Adrenal gland (tissue), 12 donors: Measurements from ENCODE around the gene CEL. TPM values are rescaled to one million over a fixed set of nuclear protein-coding genes. Genes with fewer than 3 reads are reported as not detected.
A peak's percentile ranks its signal among the peaks of the same experiment; 100 is the strongest.

Experiments used
- DNase-seq, 7 donors: peaks; one replicate each; pipeline ENCODE4 v3.0.0-alpha.2; 2019 to 2020
- H3K27ac ChIP-seq, 5 donors: fragments of 200-600 bp; sonication (generic) in 4 of 5; 1 replicate in 3 of 5; 2 replicates in 2 of 5; pipeline versions ENCODE4 v1.5.1 to v1.8.0; 2016 to 2020; ENCODE audit warnings: mild to moderate bottlenecking in 1 of 5
- H3K27me3 ChIP-seq: fragments of 200-600 bp; 2 replicates; pipeline ENCODE4 v1.8.0; 2021
- H3K36me3 ChIP-seq, 2 donors: fragments of 200-600 bp; replicated peaks in 1 of 2; 1 replicate in 1 of 2; 2 replicates in 1 of 2; pipeline versions ENCODE4 v1.5.1 to v1.8.0; 2018 to 2022
- H3K4me1 ChIP-seq, 2 donors: fragments of 200-600 bp; replicated peaks in 1 of 2; 1 replicate in 1 of 2; 2 replicates in 1 of 2; pipeline versions ENCODE4 v1.5.1 to v1.8.0; 2018 to 2021
- H3K4me3 ChIP-seq, 4 donors: fragments of 200-600 bp; sonication (generic) in 3 of 4; one replicate each; pipeline ENCODE4 v1.5.1; 2016 to 2018
- H3K9me3 ChIP-seq, 3 donors: fragments of 200-600 bp; sonication (generic) in 1 of 3; replicated peaks in 1 of 3; 1 replicate in 2 of 3; 2 replicates in 1 of 3; pipeline versions ENCODE4 v1.5.1 to v1.8.0; 2016 to 2021
- POLR2A ChIP-seq, 2 donors: fragments of 450-650 bp; IDR thresholded peaks; one replicate each; pipeline ENCODE4 v1.6.1; 2017; ENCODE audit warnings: antibody characterized with exemption in 2 of 2, mild to moderate bottlenecking in 2 of 2, moderate library complexity in 1 of 2
- WGBS, 4 donors: extraction: QIAGEN DNeasy Blood & Tissue Kit in 2 of 4; methylation state at CpG; one replicate each; pipeline versions ENCODE4 v1.1.5 to v1.1.7; 2013 to 2017; 5-methylcytosine and 5-hydroxymethylcytosine counted together
- intact Hi-C, 2 donors: fragments of 100-400 bp; cut with DNase I; formaldehyde crosslinking; loops; one replicate each; pipeline versions ENCODE4 v1.14.1 to v1.15.0; 2022 to 2023
- polyA plus RNA-seq, 3 donors: library from polyadenylated mRNA; stranded (reverse); fragments of 200-250 nt in 2 of 3; fragments of 350-450 nt in 1 of 3; fragmentation: Illumina TruSeq in 1 of 3; extraction: RNeasy Lipid Tissue Mini Kit (QIAGEN cat#74804) in 1 of 3; gene quantifications; one replicate each; pipeline ENCODE4 v1.2.3, GENCODE V29; 2013 to 2014
- total RNA-seq, 9 donors: library from RNA; depleted of rRNA in 4 of 9; stranded (reverse); fragments of >200 nt in 4 of 9; fragments of 120-200 nt in 1 of 9; fragmentation: NEBNext Ultra II Directional in 1 of 9; extraction: Animal tissue kit (Norgen Biotek cat#: 25700) in 1 of 9; gene quantifications; one replicate each; pipeline versions ENCODE4 v1.1.0 to v1.2.4, GENCODE V29; 2013 to 2023
- TF ChIP-seq, protein P1 (sequence below), 6 experiments: fragments of 450-650 bp in 4 of 6; fragments of 200-600 bp in 2 of 6; sonication (generic) in 1 of 6; IDR thresholded peaks; 1 replicate in 5 of 6; 2 replicates in 1 of 6; pipeline versions ENCODE4 v1.5.1 to v1.8.0; 2016 to 2021; ENCODE audit warnings: antibody characterized with exemption in 6 of 6, mild to moderate bottlenecking in 2 of 6, moderate library complexity in 1 of 6
- donor health status: healthy with polysubstance abuse.
- donor health status: Bipolar disorder and iron deficiency.
- donor health status: DM: yes; HTN: yes; CAD: no.
- donor health status: DM: no; HTN: no; CAD: no.
- donor health status: DM: no; HTN: no; CAD: no.
- donor health status: DM: yes; HTN: yes; CAD: no.

CEL gene
- total and polyA plus RNA-seq, 12 donors, result 0.27 to 6.1 (median 2.1) TPM; not detected in 1

DNA sequence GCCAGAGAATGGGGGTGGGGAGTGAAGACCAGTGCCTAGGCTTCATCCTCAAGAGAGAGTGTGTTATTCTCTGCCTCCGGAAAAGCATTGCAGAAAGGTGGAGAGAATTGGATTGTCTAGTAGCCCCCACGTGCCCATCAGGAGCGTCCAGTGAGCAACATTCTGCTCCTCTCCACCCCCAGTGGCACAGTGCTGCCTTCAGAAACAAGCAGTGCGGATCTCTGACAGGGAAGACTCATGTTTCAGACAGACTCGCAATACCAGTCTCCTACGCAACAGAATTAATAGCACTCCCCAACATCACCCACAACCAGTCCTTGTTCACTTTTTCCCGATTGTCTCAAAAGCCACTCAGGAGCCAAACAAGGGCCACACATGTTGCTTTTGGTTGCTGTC lies 14.9 kb upstream of the CEL start:
- intact Hi-C loops, result loop anchor here (10.0 kb wide), 2 partner anchors 48 to 98 kb away; no protein-coding TSS in a partner anchor
- no peaks in the 10 kb centered on the region for H3K27me3 ChIP-seq
- no peak overlapping the region for H3K4me3 ChIP-seq
- 91 to 95% (median 93%) methylated on average over 7 of the region's 7 CpGs for WGBS, 4 donors
- H3K27ac ChIP-seq, result no peak overlapping the region
- H3K4me1 ChIP-seq, result peaks cover 6 to 9% of the 10 kb centered on the region in 2 donors
- H3K36me3 ChIP-seq, result peaks cover 0 to 84% of the 10 kb centered on the region in 2 donors
- TF ChIP-seq POLR2A (IDR thresholded peaks at IDR 0.05), result no peak
- TF ChIP-seq, protein P1, sequence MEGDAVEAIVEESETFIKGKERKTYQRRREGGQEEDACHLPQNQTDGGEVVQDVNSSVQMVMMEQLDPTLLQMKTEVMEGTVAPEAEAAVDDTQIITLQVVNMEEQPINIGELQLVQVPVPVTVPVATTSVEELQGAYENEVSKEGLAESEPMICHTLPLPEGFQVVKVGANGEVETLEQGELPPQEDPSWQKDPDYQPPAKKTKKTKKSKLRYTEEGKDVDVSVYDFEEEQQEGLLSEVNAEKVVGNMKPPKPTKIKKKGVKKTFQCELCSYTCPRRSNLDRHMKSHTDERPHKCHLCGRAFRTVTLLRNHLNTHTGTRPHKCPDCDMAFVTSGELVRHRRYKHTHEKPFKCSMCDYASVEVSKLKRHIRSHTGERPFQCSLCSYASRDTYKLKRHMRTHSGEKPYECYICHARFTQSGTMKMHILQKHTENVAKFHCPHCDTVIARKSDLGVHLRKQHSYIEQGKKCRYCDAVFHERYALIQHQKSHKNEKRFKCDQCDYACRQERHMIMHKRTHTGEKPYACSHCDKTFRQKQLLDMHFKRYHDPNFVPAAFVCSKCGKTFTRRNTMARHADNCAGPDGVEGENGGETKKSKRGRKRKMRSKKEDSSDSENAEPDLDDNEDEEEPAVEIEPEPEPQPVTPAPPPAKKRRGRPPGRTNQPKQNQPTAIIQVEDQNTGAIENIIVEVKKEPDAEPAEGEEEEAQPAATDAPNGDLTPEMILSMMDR (IDR thresholded peaks at IDR 0.05), result no peak
- no peaks in the 10 kb centered on the region for H3K9me3 ChIP-seq
- no peak for DNase-seq

DNA sequence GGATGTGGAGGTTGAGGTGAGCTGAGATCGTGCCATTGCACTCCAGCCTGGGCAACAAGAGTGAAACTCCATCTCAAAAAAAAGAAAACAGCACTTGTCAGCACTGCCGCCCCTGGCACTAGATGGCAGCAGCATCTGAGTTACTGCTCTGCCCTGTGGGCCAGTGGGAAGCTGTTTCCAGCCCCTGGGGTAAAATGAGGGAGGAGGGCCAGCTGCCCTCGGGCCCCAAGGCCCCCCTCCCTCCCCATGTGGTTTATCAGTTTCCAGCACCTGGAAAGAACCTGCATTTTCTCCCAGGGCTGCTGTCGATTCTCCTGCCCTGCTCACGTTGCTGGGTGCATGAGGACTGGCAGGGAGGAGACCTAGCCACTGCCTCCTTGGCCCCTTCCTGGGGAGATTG lies 13.2 kb upstream of the CEL start:
- TF ChIP-seq, protein P1 (IDR thresholded peaks at IDR 0.05), result peak in 5 of 6 experiments; percentile 5 to 40 (median 25)
- no peak for TF ChIP-seq POLR2A (IDR thresholded peaks at IDR 0.05)

GRCh38 chr9:133049043-133049442 lies 12.7 kb upstream of the CEL start:
- intact Hi-C loops, result loop anchor here (10.0 kb wide), 2 partner anchors 46 to 96 kb away; no protein-coding TSS in a partner anchor
- H3K9me3 ChIP-seq, result no peaks in the 10 kb centered on the region
- 93 to 96% (median 93%) methylated on average over 11 to 13 of the region's 13 CpGs for WGBS, 4 donors
- TF ChIP-seq, protein P1 (IDR thresholded peaks at IDR 0.05), result no peak
- no peak for TF ChIP-seq POLR2A (IDR thresholded peaks at IDR 0.05)
- no peaks in the 10 kb centered on the region for H3K27me3 ChIP-seq
- H3K36me3 ChIP-seq, result peaks cover 0 to 83% of the 10 kb centered on the region in 2 donors
- no peak overlapping the region for H3K4me3 ChIP-seq
- H3K4me1 ChIP-seq, result no peaks in the 10 kb centered on the region
- no peak for DNase-seq
- H3K27ac ChIP-seq, result no peak overlapping the region

More for the DNA sequence above, 13.2 kb upstream of the CEL start:
- no peak overlapping the region for H3K4me3 ChIP-seq
- intact Hi-C loops, result loop anchor here (10.0 kb wide), 2 partner anchors 46 to 96 kb away; no protein-coding TSS in a partner anchor
- H3K4me1 ChIP-seq, result no peaks in the 10 kb centered on the region
- H3K9me3 ChIP-seq, result no peaks in the 10 kb centered on the region
- H3K36me3 ChIP-seq, result peaks cover 0 to 83% of the 10 kb centered on the region in 2 donors
- H3K27me3 ChIP-seq, result no peaks in the 10 kb centered on the region
- H3K27ac ChIP-seq, result no peak overlapping the region
- 38 to 76% (median 51%) methylated on average over 1 to 5 of the region's 5 CpGs for WGBS, 4 donors
- peak in 3 of 7 donors; percentile 27 to 61 (median 42) for DNase-seq

GRCh38 chr9:133050142-133050541 lies 11.6 kb upstream of the CEL start:
- no peak for TF ChIP-seq POLR2A (IDR thresholded peaks at IDR 0.05)
- TF ChIP-seq, protein P1 (IDR thresholded peaks at IDR 0.05), result no peak
- intact Hi-C loops, result no loop called here
- H3K4me1 ChIP-seq, result no peaks in the 10 kb centered on the region
- H3K36me3 ChIP-seq, result peaks cover 0 to 83% of the 10 kb centered on the region in 2 donors
- no peaks in the 10 kb centered on the region for H3K27me3 ChIP-seq
- no peak overlapping the region for H3K27ac ChIP-seq
- 85 to 95% (median 91%) methylated on average over 6 of the region's 6 CpGs for WGBS, 4 donors
- no peak overlapping the region for H3K4me3 ChIP-seq
- no peak for DNase-seq
- no peaks in the 10 kb centered on the region for H3K9me3 ChIP-seq
